ENCODE data around the gene GPR42.
"Not testable (repeated sequence)": the region's sequence is repeated elsewhere in the genome, so short reads cannot be mapped to it uniquely, and the experiment has no call there.

GPR42 gene

GRCh38 chr19:35399231-35399630, 28.4 kb downstream of the GPR42 start:
- H2AK5ac ChIP-seq (ENCODE audit: low read depth, low read length): no peak overlapping the region
- no peak overlapping the region for H2BK12ac ChIP-seq (ENCODE audit: low read length)
- WGBS, 2 donors (ENCODE audit: extremely low coverage in 2 of 2, insufficient read length in 2 of 2, insufficient replicate concordance in 1 of 2): no CpG with 5 or more reads among the region's 4 CpGs
- H2AFZ ChIP-seq (ENCODE audit: low read length): no peak overlapping the region
- no peak overlapping the region for H4K91ac ChIP-seq (ENCODE audit: low read depth, low read length, poor library complexity)
- no peak overlapping the region for H3K23ac ChIP-seq (ENCODE audit: low read depth, low read length, poor library complexity)
- no peak overlapping the region for H3K27ac ChIP-seq (replicated peaks; ENCODE audit: low read length)
- H3K14ac ChIP-seq (ENCODE audit: low read length): no peak overlapping the region
- H2BK15ac ChIP-seq (ENCODE audit: low read length): no peak overlapping the region
- DNase-seq (ENCODE audit: low spot score): no peak
- H3K4me3 ChIP-seq (ENCODE audit: low read length in 2 of 2): no peak overlapping the region
- H3K18ac ChIP-seq (ENCODE audit: low read length): no peak overlapping the region
- no peak overlapping the region for H2BK5ac ChIP-seq (ENCODE audit: low read length)
- H3K4me1 ChIP-seq (ENCODE audit: control insufficient read depth in 2 of 2, insufficient read depth in 1 of 2, low read depth in 1 of 2, low read length in 2 of 2): no peaks in the 10 kb centered on the region
- H3K79me1 ChIP-seq (ENCODE audit: low read depth, low read length): no peaks in the 10 kb centered on the region
- H3K9ac ChIP-seq (ENCODE audit: low read depth, low read length, poor library complexity): no peak overlapping the region
- H2BK120ac ChIP-seq (ENCODE audit: low read depth, low read length): no peak overlapping the region
- no peak overlapping the region for H4K8ac ChIP-seq (ENCODE audit: low read depth, low read length)
- no peak overlapping the region for H3K4me2 ChIP-seq (ENCODE audit: insufficient read depth, low read length, poor library complexity, severe bottlenecking)
- H3K27me3 ChIP-seq (ENCODE audit: control insufficient read depth in 3 of 3, insufficient read depth in 3 of 3, low read depth in 1 of 3, low read length in 3 of 3): no peaks in the 10 kb centered on the region
- H3K4ac ChIP-seq (ENCODE audit: low read length): no peak overlapping the region
- H3K36me3 ChIP-seq (replicated peaks in 1 of 2; ENCODE audit: control insufficient read depth in 2 of 2, insufficient read depth in 2 of 2, low read length in 2 of 2): no peaks in the 10 kb centered on the region
- H3K9me3 ChIP-seq (replicated peaks in 1 of 2; ENCODE audit: control insufficient read depth in 2 of 2, insufficient read depth in 1 of 2, low read depth in 1 of 2, low read length in 2 of 2): no peaks in the 10 kb centered on the region

GRCh38 chr19:35399948-35400772, 29.3 kb downstream of the GPR42 start:
- no peak overlapping the region for H3K4me2 ChIP-seq (ENCODE audit: insufficient read depth, low read length, poor library complexity, severe bottlenecking)
- no peak overlapping the region for H3K14ac ChIP-seq (ENCODE audit: low read length)
- H2BK12ac ChIP-seq (ENCODE audit: low read length): no peak overlapping the region
- H2AFZ ChIP-seq (ENCODE audit: low read length): no peak overlapping the region
- no peak overlapping the region for H3K4me3 ChIP-seq (ENCODE audit: low read length in 2 of 2)
- no peak overlapping the region for H2BK15ac ChIP-seq (ENCODE audit: low read length)
- H3K9me3 ChIP-seq (replicated peaks in 1 of 2; ENCODE audit: control insufficient read depth in 2 of 2, insufficient read depth in 1 of 2, low read depth in 1 of 2, low read length in 2 of 2): no peaks in the 10 kb centered on the region
- H3K27ac ChIP-seq (replicated peaks; ENCODE audit: low read length): no peak overlapping the region
- no peak overlapping the region for H4K91ac ChIP-seq (ENCODE audit: low read depth, low read length, poor library complexity)
- H2BK5ac ChIP-seq (ENCODE audit: low read length): no peak overlapping the region
- H4K8ac ChIP-seq (ENCODE audit: low read depth, low read length): no peak overlapping the region
- H2AK5ac ChIP-seq (ENCODE audit: low read depth, low read length): no peak overlapping the region
- no peak overlapping the region for H3K18ac ChIP-seq (ENCODE audit: low read length)
- no peaks in the 10 kb centered on the region for H3K27me3 ChIP-seq (ENCODE audit: control insufficient read depth in 3 of 3, insufficient read depth in 3 of 3, low read depth in 1 of 3, low read length in 3 of 3)
- no peak for DNase-seq (ENCODE audit: low spot score)
- no peak overlapping the region for H3K23ac ChIP-seq (ENCODE audit: low read depth, low read length, poor library complexity)
- no peaks in the 10 kb centered on the region for H3K79me1 ChIP-seq (ENCODE audit: low read depth, low read length)
- no peak overlapping the region for H3K4ac ChIP-seq (ENCODE audit: low read length)
- H3K36me3 ChIP-seq (replicated peaks in 1 of 2; ENCODE audit: control insufficient read depth in 2 of 2, insufficient read depth in 2 of 2, low read length in 2 of 2): no peaks in the 10 kb centered on the region
- H2BK120ac ChIP-seq (ENCODE audit: low read depth, low read length): no peak overlapping the region
- peaks cover 2 to 3% of the 10 kb centered on the region in 2 donors for H3K4me1 ChIP-seq (ENCODE audit: control insufficient read depth in 2 of 2, insufficient read depth in 1 of 2, low read depth in 1 of 2, low read length in 2 of 2)
- H3K9ac ChIP-seq (ENCODE audit: low read depth, low read length, poor library complexity): no peak overlapping the region
- WGBS, 2 donors (ENCODE audit: extremely low coverage in 2 of 2, insufficient read length in 2 of 2, insufficient replicate concordance in 1 of 2): no CpG with 5 or more reads among the region's 10 CpGs

GRCh38 chr19:35400773-35401100, 29.9 kb downstream of the GPR42 start:
- H4K8ac ChIP-seq (ENCODE audit: low read depth, low read length): no peak overlapping the region
- H3K4me2 ChIP-seq (ENCODE audit: insufficient read depth, low read length, poor library complexity, severe bottlenecking): no peak overlapping the region
- H3K9me3 ChIP-seq (replicated peaks in 1 of 2; ENCODE audit: control insufficient read depth in 2 of 2, insufficient read depth in 1 of 2, low read depth in 1 of 2, low read length in 2 of 2): no peaks in the 10 kb centered on the region
- no peak overlapping the region for H3K23ac ChIP-seq (ENCODE audit: low read depth, low read length, poor library complexity)
- H3K9ac ChIP-seq (ENCODE audit: low read depth, low read length, poor library complexity): no peak overlapping the region
- no peak overlapping the region for H3K4ac ChIP-seq (ENCODE audit: low read length)
- H3K14ac ChIP-seq (ENCODE audit: low read length): no peak overlapping the region
- no peak overlapping the region for H4K91ac ChIP-seq (ENCODE audit: low read depth, low read length, poor library complexity)
- H3K79me1 ChIP-seq (ENCODE audit: low read depth, low read length): no peaks in the 10 kb centered on the region
- H3K4me3 ChIP-seq (ENCODE audit: low read length in 2 of 2): no peak overlapping the region
- no peak overlapping the region for H2AFZ ChIP-seq (ENCODE audit: low read length)
- H3K4me1 ChIP-seq (ENCODE audit: control insufficient read depth in 2 of 2, insufficient read depth in 1 of 2, low read depth in 1 of 2, low read length in 2 of 2): peaks cover 2 to 6% of the 10 kb centered on the region in 2 donors
- no peak overlapping the region for H2AK5ac ChIP-seq (ENCODE audit: low read depth, low read length)
- H2BK12ac ChIP-seq (ENCODE audit: low read length): no peak overlapping the region
- no peaks in the 10 kb centered on the region for H3K36me3 ChIP-seq (replicated peaks in 1 of 2; ENCODE audit: control insufficient read depth in 2 of 2, insufficient read depth in 2 of 2, low read length in 2 of 2)
- H3K27ac ChIP-seq (replicated peaks; ENCODE audit: low read length): no peak overlapping the region
- no peak overlapping the region for H2BK5ac ChIP-seq (ENCODE audit: low read length)
- no CpG with 5 or more reads among the region's 7 CpGs for WGBS, 2 donors (ENCODE audit: extremely low coverage in 2 of 2, insufficient read length in 2 of 2, insufficient replicate concordance in 1 of 2)
- no peak for DNase-seq (ENCODE audit: low spot score)
- no peak overlapping the region for H3K18ac ChIP-seq (ENCODE audit: low read length)
- H2BK15ac ChIP-seq (ENCODE audit: low read length): no peak overlapping the region
- no peak overlapping the region for H2BK120ac ChIP-seq (ENCODE audit: low read depth, low read length)
- H3K27me3 ChIP-seq (ENCODE audit: control insufficient read depth in 3 of 3, insufficient read depth in 3 of 3, low read depth in 1 of 3, low read length in 3 of 3): no peaks in the 10 kb centered on the region

GRCh38 chr19:35401416-35401815, 30.5 kb downstream of the GPR42 start:
- not testable (repeated sequence) for H3K4ac ChIP-seq (ENCODE audit: low read length); H3K4me1 ChIP-seq (ENCODE audit: control insufficient read depth in 2 of 2, insufficient read depth in 1 of 2, low read depth in 1 of 2, low read length in 2 of 2); H2BK12ac ChIP-seq (ENCODE audit: low read length); H3K27ac ChIP-seq (replicated peaks; ENCODE audit: low read length); H2BK15ac ChIP-seq (ENCODE audit: low read length); H3K4me3 ChIP-seq (ENCODE audit: low read length in 2 of 2); H2BK120ac ChIP-seq (ENCODE audit: low read depth, low read length); H2AFZ ChIP-seq (ENCODE audit: low read length); H3K79me1 ChIP-seq (ENCODE audit: low read depth, low read length); H4K91ac ChIP-seq (ENCODE audit: low read depth, low read length, poor library complexity); H2BK5ac ChIP-seq (ENCODE audit: low read length); H4K8ac ChIP-seq (ENCODE audit: low read depth, low read length); H3K23ac ChIP-seq (ENCODE audit: low read depth, low read length, poor library complexity); DNase-seq (ENCODE audit: low spot score); H3K9me3 ChIP-seq (replicated peaks in 1 of 2; ENCODE audit: control insufficient read depth in 2 of 2, insufficient read depth in 1 of 2, low read depth in 1 of 2, low read length in 2 of 2); H3K27me3 ChIP-seq (ENCODE audit: control insufficient read depth in 3 of 3, insufficient read depth in 3 of 3, low read depth in 1 of 3, low read length in 3 of 3); H2AK5ac ChIP-seq (ENCODE audit: low read depth, low read length); H3K9ac ChIP-seq (ENCODE audit: low read depth, low read length, poor library complexity); H3K4me2 ChIP-seq (ENCODE audit: insufficient read depth, low read length, poor library complexity, severe bottlenecking); H3K14ac ChIP-seq (ENCODE audit: low read length); H3K36me3 ChIP-seq (replicated peaks in 1 of 2; ENCODE audit: control insufficient read depth in 2 of 2, insufficient read depth in 2 of 2, low read length in 2 of 2); H3K18ac ChIP-seq (ENCODE audit: low read length)
- WGBS, 2 donors (ENCODE audit: extremely low coverage in 2 of 2, insufficient read length in 2 of 2, insufficient replicate concordance in 1 of 2): no CpG with 5 or more reads among the region's 9 CpGs
